ENCODE data around the gene CNRIP1. TPM values are rescaled to one million over a fixed set of nuclear protein-coding genes. Genes with fewer than 3 reads are reported as not detected.

The CNRIP1 gene
- total RNA-seq, 4 donors from 2014 or later, result 22.2 to 48.1 (median 39.0) TPM

DNA sequence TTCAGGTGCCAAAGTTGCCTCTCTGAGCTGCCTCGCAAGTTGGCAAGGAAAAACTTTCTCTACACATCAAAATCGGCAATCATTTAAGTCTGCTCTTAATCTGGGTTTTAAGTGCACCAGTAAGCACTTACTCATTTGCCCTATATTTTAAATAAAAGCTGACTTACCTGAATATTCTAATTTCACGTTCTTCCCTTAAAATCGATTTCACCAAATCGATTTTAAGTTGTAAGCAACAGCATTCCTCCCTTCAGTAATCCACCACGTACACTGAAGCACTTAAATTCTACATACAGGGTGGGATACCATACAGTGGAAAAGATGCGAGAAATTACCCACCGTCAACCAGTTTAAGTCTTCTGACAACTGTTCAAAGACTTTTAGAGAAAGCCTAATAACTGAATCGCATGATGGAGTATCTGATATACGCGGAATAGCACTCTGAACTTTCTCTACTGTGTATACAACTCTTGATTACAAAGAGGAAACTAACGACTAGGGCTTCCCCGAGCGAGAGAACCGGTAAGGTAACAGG lies 69.0 kb downstream of the CNRIP1 start:
- TF ChIP-seq EP300 (IDR thresholded peaks at IDR 0.05), result no peak
- TF ChIP-seq, protein P1, sequence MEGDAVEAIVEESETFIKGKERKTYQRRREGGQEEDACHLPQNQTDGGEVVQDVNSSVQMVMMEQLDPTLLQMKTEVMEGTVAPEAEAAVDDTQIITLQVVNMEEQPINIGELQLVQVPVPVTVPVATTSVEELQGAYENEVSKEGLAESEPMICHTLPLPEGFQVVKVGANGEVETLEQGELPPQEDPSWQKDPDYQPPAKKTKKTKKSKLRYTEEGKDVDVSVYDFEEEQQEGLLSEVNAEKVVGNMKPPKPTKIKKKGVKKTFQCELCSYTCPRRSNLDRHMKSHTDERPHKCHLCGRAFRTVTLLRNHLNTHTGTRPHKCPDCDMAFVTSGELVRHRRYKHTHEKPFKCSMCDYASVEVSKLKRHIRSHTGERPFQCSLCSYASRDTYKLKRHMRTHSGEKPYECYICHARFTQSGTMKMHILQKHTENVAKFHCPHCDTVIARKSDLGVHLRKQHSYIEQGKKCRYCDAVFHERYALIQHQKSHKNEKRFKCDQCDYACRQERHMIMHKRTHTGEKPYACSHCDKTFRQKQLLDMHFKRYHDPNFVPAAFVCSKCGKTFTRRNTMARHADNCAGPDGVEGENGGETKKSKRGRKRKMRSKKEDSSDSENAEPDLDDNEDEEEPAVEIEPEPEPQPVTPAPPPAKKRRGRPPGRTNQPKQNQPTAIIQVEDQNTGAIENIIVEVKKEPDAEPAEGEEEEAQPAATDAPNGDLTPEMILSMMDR (IDR thresholded peaks at IDR 0.05), result no peak
- TF ChIP-seq POLR2A (IDR thresholded peaks at IDR 0.05), result no peak
- no peak for TF ChIP-seq POLR2AphosphoS5 (IDR thresholded peaks at IDR 0.05)
- H3K27ac ChIP-seq, result peak overlapping the region; percentile 89 to 99 (median 98)
- peak overlapping the region; percentile 77 to 92 for H3K4me3 ChIP-seq

DNA sequence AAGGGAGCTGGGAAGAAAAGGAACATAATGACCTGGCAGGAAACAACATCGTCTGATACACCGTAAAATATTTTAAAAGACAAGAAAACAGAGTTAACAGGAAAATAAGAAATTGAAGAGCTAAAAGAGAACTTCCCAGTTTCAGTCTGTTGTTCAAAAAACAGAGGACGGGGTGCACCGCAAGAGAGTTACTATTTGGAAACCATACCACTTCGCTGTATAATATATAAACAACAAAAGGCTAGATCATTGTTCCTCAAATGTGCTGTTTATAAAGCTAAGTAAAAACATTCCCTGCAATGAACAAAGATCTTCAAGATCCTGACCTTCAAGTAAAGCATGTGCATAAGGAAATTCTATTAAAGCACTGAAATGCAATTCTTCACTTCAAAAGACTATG lies 69.6 kb downstream of the CNRIP1 start:
- no peak for ATAC-seq
- Histone ChIP-seq H3K27me3 (no peaks in the 10 kb centered on the region), H3K27ac (peak overlapping the region; percentile 89 to 99 (median 98)), H3K4me3 (peak overlapping the region; percentile 77 to 92), H3K4me1 (peaks cover 14 to 74% (median 24%) of the 10 kb centered on the region in 3 donors), H3K36me3 (no peaks in the 10 kb centered on the region), H3K9me3 (no peaks in the 10 kb centered on the region)
- 3 to 9% methylated on average over 5 of the region's 5 CpGs for WGBS, 2 donors (ENCODE audit: low coverage in 1 of 2)
- no peak for TF ChIP-seq EP300 (IDR thresholded peaks at IDR 0.05)
- TF ChIP-seq, protein P1 (IDR thresholded peaks at IDR 0.05), result no peak
- TF ChIP-seq POLR2A (IDR thresholded peaks at IDR 0.05), result no peak
- TF ChIP-seq POLR2AphosphoS5 (IDR thresholded peaks at IDR 0.05), result no peak

More for the DNA sequence above, 69.0 kb downstream of the CNRIP1 start:
- H3K4me1 ChIP-seq, result peaks cover 14 to 74% (median 24%) of the 10 kb centered on the region in 3 donors
- 3 to 5% methylated on average over 12 to 15 of the region's 15 CpGs for WGBS, 2 donors (ENCODE audit: low coverage in 1 of 2)
- H3K27me3 ChIP-seq, result no peaks in the 10 kb centered on the region
- H3K36me3 ChIP-seq, result no peaks in the 10 kb centered on the region
- no peaks in the 10 kb centered on the region for H3K9me3 ChIP-seq
- ATAC-seq, result no peak

DNA sequence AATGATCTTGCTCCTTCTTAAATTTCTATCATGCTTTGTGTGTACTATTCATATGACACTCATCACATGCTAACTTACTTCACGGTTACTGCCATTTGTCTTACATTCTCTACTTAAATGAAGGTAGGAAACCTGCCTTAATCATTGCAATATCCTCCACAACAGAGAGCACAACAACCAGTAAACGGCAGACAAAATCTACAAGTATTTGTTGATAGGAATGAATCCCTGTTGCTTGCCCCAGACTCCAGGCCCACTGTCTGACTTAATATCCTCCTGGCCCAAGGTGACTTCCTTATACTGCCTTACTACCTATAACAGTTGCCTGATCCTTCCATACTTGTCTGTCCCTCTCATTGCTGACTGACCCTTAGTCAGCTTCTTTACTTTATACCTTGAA lies 70.9 kb downstream of the CNRIP1 start:
- H3K36me3 ChIP-seq, result no peaks in the 10 kb centered on the region
- WGBS, 2 donors (ENCODE audit: low coverage in 1 of 2), result 64 to 66% methylated on average over 2 of the region's 2 CpGs
- H3K4me3 ChIP-seq, result no peak overlapping the region
- H3K27me3 ChIP-seq, result no peaks in the 10 kb centered on the region
- no peaks in the 10 kb centered on the region for H3K9me3 ChIP-seq
- H3K27ac ChIP-seq, result peak overlapping the region in 1 of 4 donors; percentile 99
- H3K4me1 ChIP-seq, result peaks cover 14 to 73% (median 24%) of the 10 kb centered on the region in 3 donors
- no peak for ATAC-seq
- TF ChIP-seq POLR2AphosphoS5 (IDR thresholded peaks at IDR 0.05), result no peak
- no peak for TF ChIP-seq EP300 (IDR thresholded peaks at IDR 0.05)
- no peak for TF ChIP-seq POLR2A (IDR thresholded peaks at IDR 0.05)
- TF ChIP-seq, protein P1 (IDR thresholded peaks at IDR 0.05), result no peak

DNA sequence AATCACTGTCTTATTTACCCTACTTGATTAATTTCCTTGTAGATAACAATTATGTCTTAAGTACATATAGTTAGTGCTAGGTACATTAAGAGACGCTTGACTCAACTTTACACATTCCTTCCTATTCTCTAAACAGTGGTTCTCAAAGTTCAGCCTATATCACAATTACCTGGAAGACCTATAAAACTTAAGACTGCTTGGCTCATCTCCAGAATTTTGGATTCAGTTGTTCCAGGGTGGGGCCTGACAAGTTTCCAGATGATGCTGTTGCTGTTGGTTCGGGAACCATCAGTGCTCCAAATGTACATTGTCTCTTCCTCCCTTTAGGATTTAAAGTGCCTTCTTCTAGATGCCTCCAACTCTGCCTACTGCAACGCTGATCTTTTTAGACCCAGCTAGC lies 71.4 kb downstream of the CNRIP1 start:
- Histone ChIP-seq H3K27ac (no peak overlapping the region), H3K27me3 (no peaks in the 10 kb centered on the region), H3K9me3 (no peaks in the 10 kb centered on the region), H3K4me1 (peaks cover 14 to 73% (median 24%) of the 10 kb centered on the region in 3 donors), H3K36me3 (no peaks in the 10 kb centered on the region), H3K4me3 (no peak overlapping the region)
- no peak for ATAC-seq
- TF ChIP-seq EP300 (IDR thresholded peaks at IDR 0.05), result no peak
- TF ChIP-seq, protein P1 (IDR thresholded peaks at IDR 0.05), result no peak
- TF ChIP-seq POLR2A (IDR thresholded peaks at IDR 0.05), result no peak
- no peak for TF ChIP-seq POLR2AphosphoS5 (IDR thresholded peaks at IDR 0.05)
- 60 to 100% methylated on average over 2 to 3 of the region's 3 CpGs for WGBS, 2 donors (ENCODE audit: low coverage in 1 of 2)

DNA sequence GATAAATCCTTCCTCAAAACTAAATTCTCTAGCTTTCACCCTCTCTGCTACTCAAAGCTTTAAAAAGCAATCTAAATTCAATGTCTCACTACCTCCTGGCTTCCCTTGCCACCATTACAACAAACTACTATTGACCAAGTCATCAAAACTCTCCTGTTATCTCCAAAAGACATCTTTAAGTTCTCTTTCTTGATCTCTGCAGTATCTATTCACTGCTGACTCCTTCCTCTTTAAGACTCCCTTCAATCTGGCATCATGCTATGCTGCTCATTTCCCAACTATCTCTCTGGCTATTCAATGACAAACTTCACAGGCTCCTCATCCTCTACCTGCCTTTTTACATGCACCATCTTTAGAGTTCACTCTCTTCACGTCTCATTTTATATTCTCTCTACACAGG lies 73.4 kb downstream of the CNRIP1 start:
- no peak for TF ChIP-seq EP300 (IDR thresholded peaks at IDR 0.05)
- TF ChIP-seq, protein P1 (IDR thresholded peaks at IDR 0.05), result no peak
- TF ChIP-seq POLR2A (IDR thresholded peaks at IDR 0.05), result no peak
- no peak for TF ChIP-seq POLR2AphosphoS5 (IDR thresholded peaks at IDR 0.05)
- no peaks in the 10 kb centered on the region for H3K27me3 ChIP-seq
- no peaks in the 10 kb centered on the region for H3K36me3 ChIP-seq
- no peak for ATAC-seq
- 50 to 67% methylated on average over 1 of the region's 1 CpG for WGBS, 2 donors (ENCODE audit: low coverage in 1 of 2)
- peaks cover 14 to 92% (median 24%) of the 10 kb centered on the region in 3 donors for H3K4me1 ChIP-seq
- no peak overlapping the region for H3K27ac ChIP-seq
- H3K9me3 ChIP-seq, result no peaks in the 10 kb centered on the region
- H3K4me3 ChIP-seq, result no peak overlapping the region

All from gastroesophageal sphincter (tissue), 4 donors.